HFFc6 (cell line): ENCODE data around the gene WHRN. TPM values are rescaled to one million over a fixed set of nuclear protein-coding genes. Genes with fewer than 3 reads are reported as not detected.

Experiments used
- DNase-seq: peaks from one replicate; pipeline ENCODE4 v3.0.0-alpha.2; 2018
- H3K27ac Mint-ChIP-seq: 2 replicates; pipeline ENCODE4 v1.8.0; 2020; ENCODE audit warnings: mild to moderate bottlenecking, mixed read lengths
- H3K27me3 Mint-ChIP-seq: 2 replicates; pipeline ENCODE4 v1.8.0; 2021; ENCODE audit warnings: mild to moderate bottlenecking, moderate library complexity, mixed read lengths; ENCODE audit not compliant: insufficient read depth
- H3K36me3 Mint-ChIP-seq: 2 replicates; pipeline ENCODE4 v1.8.0; 2021; ENCODE audit warnings: low read depth, mixed read lengths
- H3K4me1 Mint-ChIP-seq: 2 replicates; pipeline ENCODE4 v1.8.0; 2020; ENCODE audit warnings: low read depth, mixed read lengths
- H3K4me3 Mint-ChIP-seq: 2 replicates; pipeline ENCODE4 v1.8.0; 2020; ENCODE audit warnings: mild to moderate bottlenecking, moderate library complexity, mixed read lengths
- H3K9me3 Mint-ChIP-seq: 2 replicates; pipeline ENCODE4 v1.8.0; 2020; ENCODE audit warnings: mild to moderate bottlenecking, mixed read lengths
- long read RNA-seq: library from polyadenylated mRNA; unstranded; transcript quantifications from one replicate; pipeline ENCODE4 v2.0.0, GENCODE V29; 2019
- total RNA-seq, 6 experiments: library from RNA; stranded (reverse); fragmentation: NEBNext Ultra II Directional; extraction: Animal tissue kit (Norgen Biotek cat#: 25700); gene quantifications; 2 replicates in 1 of 6; 3 replicates in 5 of 6; pipeline ENCODE4 v1.2.3, GENCODE V29; 2021
- TF ChIP-seq, protein P1 (sequence below): fragments of 200-600 bp; sonication (generic); IDR thresholded peaks from 2 replicates; pipeline ENCODE4 v1.5.0; 2021; ENCODE audit warnings: antibody characterized with exemption, mild to moderate bottlenecking

Gene WHRN
- total RNA-seq = 1 to 10 TPM; 3.0 to 4.8 (median 3.6) TPM
- long read RNA-seq, partial matches to known transcripts = 2 of 2 reads
- long read RNA-seq, other reads (novel, unspliced or antisense) = 0 of 2 reads

- TF ChIP-seq, protein P1, sequence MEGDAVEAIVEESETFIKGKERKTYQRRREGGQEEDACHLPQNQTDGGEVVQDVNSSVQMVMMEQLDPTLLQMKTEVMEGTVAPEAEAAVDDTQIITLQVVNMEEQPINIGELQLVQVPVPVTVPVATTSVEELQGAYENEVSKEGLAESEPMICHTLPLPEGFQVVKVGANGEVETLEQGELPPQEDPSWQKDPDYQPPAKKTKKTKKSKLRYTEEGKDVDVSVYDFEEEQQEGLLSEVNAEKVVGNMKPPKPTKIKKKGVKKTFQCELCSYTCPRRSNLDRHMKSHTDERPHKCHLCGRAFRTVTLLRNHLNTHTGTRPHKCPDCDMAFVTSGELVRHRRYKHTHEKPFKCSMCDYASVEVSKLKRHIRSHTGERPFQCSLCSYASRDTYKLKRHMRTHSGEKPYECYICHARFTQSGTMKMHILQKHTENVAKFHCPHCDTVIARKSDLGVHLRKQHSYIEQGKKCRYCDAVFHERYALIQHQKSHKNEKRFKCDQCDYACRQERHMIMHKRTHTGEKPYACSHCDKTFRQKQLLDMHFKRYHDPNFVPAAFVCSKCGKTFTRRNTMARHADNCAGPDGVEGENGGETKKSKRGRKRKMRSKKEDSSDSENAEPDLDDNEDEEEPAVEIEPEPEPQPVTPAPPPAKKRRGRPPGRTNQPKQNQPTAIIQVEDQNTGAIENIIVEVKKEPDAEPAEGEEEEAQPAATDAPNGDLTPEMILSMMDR = no peak
- Mint-ChIP-seq H3K36me3 (no peaks in the 10 kb centered on the region), H3K9me3 (no peaks in the 10 kb centered on the region), H3K27me3 (peaks cover 28% of the 10 kb centered on the region), H3K4me1 (peaks cover 33% of the 10 kb centered on the region), H3K4me3 (peak within 1 kb of the TSS; percentile 90), H3K27ac (peak within 1 kb of the TSS; percentile 93)
- peak; percentile 89 for DNase-seq
Observed at GRCh38 chr9:114505187-114506081, at the start of gene WHRN. Gene WHRN (minus strand): TSS chr9:114505473. CDS start chr9:114504801, 672 bp downstream.

DNA sequence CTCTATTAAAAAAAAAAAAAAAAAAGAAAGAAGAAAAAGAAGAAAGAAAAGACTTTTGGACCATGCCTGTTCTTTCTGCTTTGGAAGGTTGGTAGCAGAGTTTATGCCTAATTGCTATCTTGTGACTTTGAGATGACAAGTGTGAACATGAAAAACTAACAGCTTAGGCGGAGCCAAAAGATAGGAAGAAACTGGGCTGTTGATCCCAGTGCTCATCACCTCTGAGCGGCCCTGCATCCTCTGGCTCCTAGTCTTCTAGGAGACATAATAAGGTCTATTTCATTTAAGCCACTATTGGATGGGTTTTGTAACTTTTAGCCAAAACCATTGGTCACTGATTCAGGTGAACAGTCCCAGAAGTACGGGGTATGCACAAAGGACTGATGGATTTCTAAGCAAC is 47.9 kb upstream of the WHRN start:
- Mint-ChIP-seq H3K27me3 (peaks cover 5% of the 10 kb centered on the region), H3K27ac (peak overlapping the region; percentile 98), H3K4me1 (peaks cover 31% of the 10 kb centered on the region), H3K9me3 (no peaks in the 10 kb centered on the region), H3K4me3 (no peak overlapping the region), H3K36me3 (no peaks in the 10 kb centered on the region; the same call in 1 of the 2 replicates)
- DNase-seq = no peak
- TF ChIP-seq, protein P1 = no peak

DNA sequence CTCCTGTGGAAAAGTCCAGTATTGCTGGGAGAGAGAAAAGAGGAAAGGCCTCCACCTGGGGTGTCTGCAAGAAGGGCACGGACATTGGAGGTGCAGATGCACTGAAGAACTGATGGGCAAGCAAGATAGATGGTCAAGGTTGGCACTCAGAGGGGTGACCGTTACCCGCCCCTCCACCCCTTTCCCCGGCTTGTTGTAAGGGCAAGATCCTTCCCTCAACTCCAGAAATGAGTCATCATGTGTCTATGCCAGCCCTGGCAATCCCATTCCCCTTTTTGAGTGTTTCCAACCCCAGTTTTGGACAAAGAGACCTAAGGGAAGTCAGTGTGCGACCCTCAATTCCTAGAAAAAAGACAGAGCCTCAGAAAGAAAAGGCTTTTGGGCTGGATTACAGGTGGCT is 47.4 kb upstream of the WHRN start:
- Mint-ChIP-seq H3K36me3 (no peaks in the 10 kb centered on the region; the same call in 1 of the 2 replicates), H3K4me3 (peak overlapping the region; percentile 80), H3K4me1 (peaks cover 31% of the 10 kb centered on the region), H3K27me3 (peaks cover 4% of the 10 kb centered on the region), H3K27ac (peak overlapping the region; percentile 98), H3K9me3 (no peaks in the 10 kb centered on the region)
- TF ChIP-seq, protein P1 = no peak
- DNase-seq = no peak

GRCh38 chr9:114551750-114552685 is 46.7 kb upstream of the WHRN start:
- H3K4me3 Mint-ChIP-seq = peak overlapping the region; percentile 80
- peaks cover 4% of the 10 kb centered on the region for H3K27me3 Mint-ChIP-seq
- peak; percentile 99 for DNase-seq
- H3K9me3 Mint-ChIP-seq = no peaks in the 10 kb centered on the region
- no peaks in the 10 kb centered on the region; the same call in 1 of the 2 replicates for H3K36me3 Mint-ChIP-seq
- TF ChIP-seq, protein P1 = 0 out of 2 replicates have a peak, but pooled peaks have one; percentile 10
- H3K4me1 Mint-ChIP-seq = peaks cover 37% of the 10 kb centered on the region
- H3K27ac Mint-ChIP-seq = peak overlapping the region; percentile 98
